ENCODE measurements around the gene GRHPR.

GRHPR gene

DNA sequence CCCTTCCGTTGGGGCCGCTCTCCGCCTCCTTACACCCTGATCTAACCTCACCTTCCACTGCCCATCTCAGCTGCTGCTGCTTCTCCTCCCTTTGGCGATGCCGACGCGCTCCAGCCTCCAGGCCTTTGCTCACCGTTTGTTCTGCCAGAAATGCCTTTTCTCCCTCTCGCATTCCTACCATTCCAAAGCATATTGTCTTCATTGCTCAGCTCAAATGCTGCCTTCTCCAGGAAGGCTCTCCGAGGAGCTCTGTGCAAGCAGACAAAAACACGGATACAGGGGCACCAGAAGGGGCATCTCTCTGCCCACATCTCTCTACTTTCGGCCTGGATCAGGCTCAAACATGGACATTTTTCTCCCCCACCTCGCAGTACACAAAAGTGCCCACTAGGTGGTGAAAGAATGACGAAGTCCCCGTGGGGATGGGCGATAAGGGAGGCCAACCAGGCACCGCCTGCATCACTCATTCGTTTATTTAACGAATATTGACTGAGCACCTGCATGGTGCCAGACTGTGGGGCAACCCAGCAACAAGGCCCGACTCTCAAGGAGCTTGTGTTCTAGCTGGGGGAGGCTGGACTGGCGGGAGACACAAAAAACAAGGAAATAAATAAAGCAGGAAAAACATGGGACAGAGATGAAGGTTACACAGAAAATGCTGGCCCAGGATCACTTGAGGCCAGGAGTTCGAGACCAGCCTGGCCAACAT, 7.3 kb upstream of the GRHPR start:
- TF ChIP-seq, protein P1, sequence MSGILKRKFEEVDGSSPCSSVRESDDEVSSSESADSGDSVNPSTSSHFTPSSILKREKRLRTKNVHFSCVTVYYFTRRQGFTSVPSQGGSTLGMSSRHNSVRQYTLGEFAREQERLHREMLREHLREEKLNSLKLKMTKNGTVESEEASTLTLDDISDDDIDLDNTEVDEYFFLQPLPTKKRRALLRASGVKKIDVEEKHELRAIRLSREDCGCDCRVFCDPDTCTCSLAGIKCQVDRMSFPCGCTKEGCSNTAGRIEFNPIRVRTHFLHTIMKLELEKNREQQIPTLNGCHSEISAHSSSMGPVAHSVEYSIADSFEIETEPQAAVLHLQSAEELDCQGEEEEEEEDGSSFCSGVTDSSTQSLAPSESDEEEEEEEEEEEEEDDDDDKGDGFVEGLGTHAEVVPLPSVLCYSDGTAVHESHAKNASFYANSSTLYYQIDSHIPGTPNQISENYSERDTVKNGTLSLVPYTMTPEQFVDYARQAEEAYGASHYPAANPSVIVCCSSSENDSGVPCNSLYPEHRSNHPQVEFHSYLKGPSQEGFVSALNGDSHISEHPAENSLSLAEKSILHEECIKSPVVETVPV (CRISPR knock-in tag; IDR thresholded peaks at IDR 0.05): no peak
- TF ChIP-seq POU6F1 (CRISPR knock-in tag; IDR thresholded peaks at IDR 0.05; ENCODE audit: borderline replicate concordance, low read depth): no peak
- TF ChIP-seq CREB5 (CRISPR knock-in tag; IDR thresholded peaks at IDR 0.05; ENCODE audit: low read depth): no peak
- no peak for TF ChIP-seq ESRRG (CRISPR knock-in tag; IDR thresholded peaks at IDR 0.05)
- TF ChIP-seq ZC3H10 (CRISPR knock-in tag; IDR thresholded peaks at IDR 0.05): no peak
- TF ChIP-seq OSR1 (CRISPR knock-in tag; IDR thresholded peaks at IDR 0.05): no peak
- no peak for TF ChIP-seq ZNF70 (CRISPR knock-in tag; IDR thresholded peaks at IDR 0.05)
- no peak for TF ChIP-seq TOX (CRISPR knock-in tag; IDR thresholded peaks at IDR 0.05; ENCODE audit: borderline replicate concordance)
- TF ChIP-seq, protein P2, sequence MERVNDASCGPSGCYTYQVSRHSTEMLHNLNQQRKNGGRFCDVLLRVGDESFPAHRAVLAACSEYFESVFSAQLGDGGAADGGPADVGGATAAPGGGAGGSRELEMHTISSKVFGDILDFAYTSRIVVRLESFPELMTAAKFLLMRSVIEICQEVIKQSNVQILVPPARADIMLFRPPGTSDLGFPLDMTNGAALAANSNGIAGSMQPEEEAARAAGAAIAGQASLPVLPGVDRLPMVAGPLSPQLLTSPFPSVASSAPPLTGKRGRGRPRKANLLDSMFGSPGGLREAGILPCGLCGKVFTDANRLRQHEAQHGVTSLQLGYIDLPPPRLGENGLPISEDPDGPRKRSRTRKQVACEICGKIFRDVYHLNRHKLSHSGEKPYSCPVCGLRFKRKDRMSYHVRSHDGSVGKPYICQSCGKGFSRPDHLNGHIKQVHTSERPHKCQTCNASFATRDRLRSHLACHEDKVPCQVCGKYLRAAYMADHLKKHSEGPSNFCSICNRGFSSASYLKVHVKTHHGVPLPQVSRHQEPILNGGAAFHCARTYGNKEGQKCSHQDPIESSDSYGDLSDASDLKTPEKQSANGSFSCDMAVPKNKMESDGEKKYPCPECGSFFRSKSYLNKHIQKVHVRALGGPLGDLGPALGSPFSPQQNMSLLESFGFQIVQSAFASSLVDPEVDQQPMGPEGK (CRISPR knock-in tag; IDR thresholded peaks at IDR 0.05; ENCODE audit: borderline replicate concordance): no peak
- no peak for TF ChIP-seq ISL1 (CRISPR knock-in tag; IDR thresholded peaks at IDR 0.05)
- TF ChIP-seq, protein P3, sequence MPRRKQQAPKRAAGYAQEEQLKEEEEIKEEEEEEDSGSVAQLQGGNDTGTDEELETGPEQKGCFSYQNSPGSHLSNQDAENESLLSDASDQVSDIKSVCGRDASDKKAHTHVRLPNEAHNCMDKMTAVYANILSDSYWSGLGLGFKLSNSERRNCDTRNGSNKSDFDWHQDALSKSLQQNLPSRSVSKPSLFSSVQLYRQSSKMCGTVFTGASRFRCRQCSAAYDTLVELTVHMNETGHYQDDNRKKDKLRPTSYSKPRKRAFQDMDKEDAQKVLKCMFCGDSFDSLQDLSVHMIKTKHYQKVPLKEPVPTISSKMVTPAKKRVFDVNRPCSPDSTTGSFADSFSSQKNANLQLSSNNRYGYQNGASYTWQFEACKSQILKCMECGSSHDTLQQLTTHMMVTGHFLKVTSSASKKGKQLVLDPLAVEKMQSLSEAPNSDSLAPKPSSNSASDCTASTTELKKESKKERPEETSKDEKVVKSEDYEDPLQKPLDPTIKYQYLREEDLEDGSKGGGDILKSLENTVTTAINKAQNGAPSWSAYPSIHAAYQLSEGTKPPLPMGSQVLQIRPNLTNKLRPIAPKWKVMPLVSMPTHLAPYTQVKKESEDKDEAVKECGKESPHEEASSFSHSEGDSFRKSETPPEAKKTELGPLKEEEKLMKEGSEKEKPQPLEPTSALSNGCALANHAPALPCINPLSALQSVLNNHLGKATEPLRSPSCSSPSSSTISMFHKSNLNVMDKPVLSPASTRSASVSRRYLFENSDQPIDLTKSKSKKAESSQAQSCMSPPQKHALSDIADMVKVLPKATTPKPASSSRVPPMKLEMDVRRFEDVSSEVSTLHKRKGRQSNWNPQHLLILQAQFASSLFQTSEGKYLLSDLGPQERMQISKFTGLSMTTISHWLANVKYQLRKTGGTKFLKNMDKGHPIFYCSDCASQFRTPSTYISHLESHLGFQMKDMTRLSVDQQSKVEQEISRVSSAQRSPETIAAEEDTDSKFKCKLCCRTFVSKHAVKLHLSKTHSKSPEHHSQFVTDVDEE (CRISPR knock-in tag; IDR thresholded peaks at IDR 0.05): no peak
- no peak for TF ChIP-seq PPARA (CRISPR knock-in tag; IDR thresholded peaks at IDR 0.05; ENCODE audit: borderline replicate concordance)
- TF ChIP-seq BACH2 (CRISPR knock-in tag; IDR thresholded peaks at IDR 0.05; ENCODE audit: borderline replicate concordance): no peak
- no peak for TF ChIP-seq ZFP30 (CRISPR knock-in tag; IDR thresholded peaks at IDR 0.05)
- TF ChIP-seq GLIS3 (CRISPR knock-in tag; IDR thresholded peaks at IDR 0.05): no peak

GRCh38 chr9:37417252-37417803, 5.2 kb upstream of the GRHPR start:
- TF ChIP-seq, protein P2 (CRISPR knock-in tag; IDR thresholded peaks at IDR 0.05; ENCODE audit: borderline replicate concordance): no peak
- TF ChIP-seq ZNF70 (CRISPR knock-in tag; IDR thresholded peaks at IDR 0.05) (no peak), ESRRG (CRISPR knock-in tag; IDR thresholded peaks at IDR 0.05) (no peak), BACH2 (CRISPR knock-in tag; IDR thresholded peaks at IDR 0.05; ENCODE audit: borderline replicate concordance) (no peak), ZC3H10 (CRISPR knock-in tag; IDR thresholded peaks at IDR 0.05) (no peak)
- TF ChIP-seq, protein P1 (CRISPR knock-in tag; IDR thresholded peaks at IDR 0.05): no peak
- no peak for ATAC-seq

More for the DNA sequence above, 7.3 kb upstream of the GRHPR start:
- peak; percentile 90 for ATAC-seq
